NCI-H146 treated with DMSO at 0.1 percent for 48 hours (cell line): Measurements from ENCODE around the gene INTS15.

ENCODE experiments used
- DNase-seq: peaks from one replicate; lab custom pipeline; 2025; ENCODE audit not compliant: unreplicated experiment; lab: John Stamatoyannopoulos, UW

INTS15 gene

GRCh38 chr7:6642239-6642839 is 52.5 kb downstream of the INTS15 start:
- no peak for DNase-seq

- DNase-seq: no peak
Measured at GRCh38 chr7:6642861-6643640, 53.2 kb downstream of the INTS15 start.

- DNase-seq: no peak
Measured at GRCh38 chr7:6643915-6644625, 54.2 kb downstream of the INTS15 start.

- no peak for DNase-seq
Measured at GRCh38 chr7:6644728-6645127, 54.9 kb downstream of the INTS15 start.

- no peak for DNase-seq
Measured at GRCh38 chr7:6646465-6646864, 56.6 kb downstream of the INTS15 start.

GRCh38 chr7:6647080-6647479 is 57.3 kb downstream of the INTS15 start:
- no peak for DNase-seq

- no peak for DNase-seq
Measured at GRCh38 chr7:6647541-6647940, 57.7 kb downstream of the INTS15 start.

GRCh38 chr7:6648066-6648814 is 58.4 kb downstream of the INTS15 start:
- no peak for DNase-seq

- no peak for DNase-seq
Measured at GRCh38 chr7:6648815-6649104, 58.9 kb downstream of the INTS15 start.

GRCh38 chr7:6649241-6649961 is 59.6 kb downstream of the INTS15 start:
- DNase-seq: no peak

- DNase-seq: no peak
Measured at GRCh38 chr7:6650086-6650485, 60.3 kb downstream of the INTS15 start.

- no peak for DNase-seq
Measured at GRCh38 chr7:6650521-6651011, 60.7 kb downstream of the INTS15 start.

- no peak for DNase-seq
Measured at GRCh38 chr7:6651851-6652445, 62.1 kb downstream of the INTS15 start.

- no peak for DNase-seq
Measured at GRCh38 chr7:6652446-6653011, 62.7 kb downstream of the INTS15 start.

GRCh38 chr7:6653071-6654003 is 63.5 kb downstream of the INTS15 start:
- no peak for DNase-seq

GRCh38 chr7:6654113-6654841 is 64.5 kb downstream of the INTS15 start:
- DNase-seq: no peak

GRCh38 chr7:6654842-6655610 is 65.2 kb downstream of the INTS15 start:
- no peak for DNase-seq
